ENCODE data around the gene SLIT2.

DNA sequence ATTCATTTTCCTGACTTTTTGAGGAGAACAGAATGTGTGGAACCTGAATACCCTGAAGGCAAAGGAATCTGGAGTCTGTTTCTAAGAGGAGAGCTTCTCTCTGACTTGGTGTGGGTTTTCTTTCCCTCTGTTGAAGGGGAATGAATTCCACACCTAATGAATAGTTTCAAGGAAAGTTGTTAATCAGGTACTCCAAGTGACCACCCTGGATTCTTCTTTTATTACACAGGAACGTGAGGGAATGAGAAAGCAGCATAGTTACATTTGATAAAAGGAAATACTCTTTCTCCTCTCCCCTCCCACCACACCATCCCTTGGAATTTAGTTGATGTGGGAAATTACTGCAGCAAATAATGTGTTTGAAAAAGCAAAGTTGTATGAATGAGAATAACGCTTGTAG lies 29.7 kb downstream of the SLIT2 start:
- no peak for TF ChIP-seq EZH2 (IDR thresholded peaks at IDR 0.05; ENCODE audit: borderline replicate concordance, low read length)
- TF ChIP-seq, protein P1, sequence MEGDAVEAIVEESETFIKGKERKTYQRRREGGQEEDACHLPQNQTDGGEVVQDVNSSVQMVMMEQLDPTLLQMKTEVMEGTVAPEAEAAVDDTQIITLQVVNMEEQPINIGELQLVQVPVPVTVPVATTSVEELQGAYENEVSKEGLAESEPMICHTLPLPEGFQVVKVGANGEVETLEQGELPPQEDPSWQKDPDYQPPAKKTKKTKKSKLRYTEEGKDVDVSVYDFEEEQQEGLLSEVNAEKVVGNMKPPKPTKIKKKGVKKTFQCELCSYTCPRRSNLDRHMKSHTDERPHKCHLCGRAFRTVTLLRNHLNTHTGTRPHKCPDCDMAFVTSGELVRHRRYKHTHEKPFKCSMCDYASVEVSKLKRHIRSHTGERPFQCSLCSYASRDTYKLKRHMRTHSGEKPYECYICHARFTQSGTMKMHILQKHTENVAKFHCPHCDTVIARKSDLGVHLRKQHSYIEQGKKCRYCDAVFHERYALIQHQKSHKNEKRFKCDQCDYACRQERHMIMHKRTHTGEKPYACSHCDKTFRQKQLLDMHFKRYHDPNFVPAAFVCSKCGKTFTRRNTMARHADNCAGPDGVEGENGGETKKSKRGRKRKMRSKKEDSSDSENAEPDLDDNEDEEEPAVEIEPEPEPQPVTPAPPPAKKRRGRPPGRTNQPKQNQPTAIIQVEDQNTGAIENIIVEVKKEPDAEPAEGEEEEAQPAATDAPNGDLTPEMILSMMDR (IDR thresholded peaks at IDR 0.05; ENCODE audit: low read length): no peak

Data from OCI-LY1 (cell line).